Kidney (tissue), 14 donors: ENCODE measurements around the gene RRAGB. TPM values are rescaled to one million over a fixed set of nuclear protein-coding genes. Genes with fewer than 3 reads are reported as not detected.
"Not testable (repeated sequence)": the region's sequence is repeated elsewhere in the genome, so short reads cannot be mapped to it uniquely, and the experiment has no call there.

ENCODE experiments used
- DNase-seq, 5 donors: peaks; one replicate each; pipeline ENCODE4 v3.0.0-alpha.2; 2013 to 2020
- FAIRE-seq: peaks from 2 replicates; lab custom pipeline; 2012; peaks lifted over from hg19 to GRCh38; lab: Jason Lieb, UNC
- H3K27ac ChIP-seq, 2 donors: one replicate each; pipeline ENCODE4 v1.7.0; 2013; ENCODE audit warnings: low read depth in 2 of 2, low read length in 2 of 2, inconsistent platforms in 1 of 2
- H3K27me3 ChIP-seq: one replicate; pipeline ENCODE4 v1.7.1; 2013; ENCODE audit warnings: low read length, inconsistent platforms; ENCODE audit not compliant: control insufficient read depth, insufficient read depth
- H3K36me3 ChIP-seq, 3 donors: one replicate each; pipeline versions ENCODE4 v1.7.0 to v1.7.1; 2013; ENCODE audit warnings: low read length in 3 of 3, control low read depth in 1 of 3, inconsistent platforms in 1 of 3; ENCODE audit not compliant: insufficient read depth in 3 of 3, control insufficient read depth in 2 of 3
- H3K4me1 ChIP-seq, 3 donors: one replicate each; pipeline versions ENCODE4 v1.7.0 to v1.7.1; 2013; ENCODE audit warnings: low read length in 3 of 3, inconsistent platforms in 1 of 3, low read depth in 1 of 3; ENCODE audit not compliant: control insufficient read depth in 2 of 3, insufficient read depth in 2 of 3
- H3K4me3 ChIP-seq, 3 donors: one replicate each; pipeline versions ENCODE4 v1.7.0 to v1.8.1; 2013; ENCODE audit warnings: low read length in 3 of 3, control low read depth in 1 of 3, inconsistent platforms in 1 of 3
- H3K9ac ChIP-seq, 3 donors: one replicate each; pipeline versions ENCODE4 v1.7.0 to v1.7.1; 2013; ENCODE audit warnings: low read length in 3 of 3, control low read depth in 1 of 3, inconsistent platforms in 1 of 3
- H3K9me3 ChIP-seq, 3 donors: one replicate each; pipeline versions ENCODE4 v1.7.0 to v1.7.1; 2013; ENCODE audit warnings: low read length in 3 of 3, control low read depth in 1 of 3, inconsistent platforms in 1 of 3; ENCODE audit not compliant: control insufficient read depth in 2 of 3, insufficient read depth in 1 of 3
- CTCF ChIP-seq: IDR thresholded peaks from 3 replicates; pipeline ENCODE4 v1.5.1; 2012; ENCODE audit warnings: mild to moderate bottlenecking, moderate library complexity, borderline replicate concordance; ENCODE audit not compliant: insufficient read depth; ENCODE audit errors: extremely low read depth
- intact Hi-C: fragments of 100-400 bp; cut with DNase I; formaldehyde crosslinking; loops from one replicate; pipeline ENCODE4 v1.11.1; 2022
- polyA plus RNA-seq: library from polyadenylated mRNA; stranded (reverse); fragments of 350-450 nt; fragmentation: Illumina TruSeq; extraction: RNeasy Lipid Tissue Mini Kit (QIAGEN cat#74804); gene quantifications from one replicate; pipeline ENCODE4 v1.2.3, GENCODE V29; 2014; ENCODE audit warnings: low read depth, low replicate concordance; ENCODE audit not compliant: insufficient read depth
- total RNA-seq: library from RNA; stranded (reverse); fragmentation: NEBNext Ultra II Directional; extraction: Animal tissue kit (Norgen Biotek cat#: 25700); gene quantifications from one replicate; pipeline ENCODE4 v1.2.1, GENCODE V29; 2021
- donor health status: control.
- donor health status: control.
- donor health status: control.
- donor health status: control.
- donor health status: control.
- donor health status: DM: yes; HTN: yes; CAD: no.
- donor health status: Normal renal cell carcinoma (clear cell type).

RRAGB gene
- total and polyA plus RNA-seq, 2 donors from 2014 or later, result 23.7 to 25.4 TPM

GRCh38 chrX:55742649-55743048 lies 25.1 kb downstream of the RRAGB start:
- FAIRE-seq (no peak), DNase-seq (no peak)
- no peaks in the 10 kb centered on the region for H3K27me3 ChIP-seq
- intact Hi-C loops, result no loop called here
- TF ChIP-seq CTCF, result no peak
- no peaks in the 10 kb centered on the region for H3K9me3 ChIP-seq
- H3K4me1 ChIP-seq, result no peaks in the 10 kb centered on the region
- H3K4me3 ChIP-seq, result no peak overlapping the region
- peaks cover 0 to 15% (median 7%) of the 10 kb centered on the region in 3 donors for H3K36me3 ChIP-seq
- no peak overlapping the region for H3K9ac ChIP-seq
- no peak overlapping the region for H3K27ac ChIP-seq

GRCh38 chrX:55748463-55748862 lies 30.9 kb downstream of the RRAGB start:
- H3K9me3 ChIP-seq, H3K4me1 ChIP-seq, H3K27me3 ChIP-seq, H3K9ac ChIP-seq, FAIRE-seq, H3K27ac ChIP-seq, DNase-seq, intact Hi-C loops, H3K4me3 ChIP-seq: not testable (repeated sequence)
- peaks cover 0 to 14% (median 6%) of the 10 kb centered on the region in 3 donors for H3K36me3 ChIP-seq

GRCh38 chrX:55750256-55750655 lies 32.7 kb downstream of the RRAGB start:
- H3K36me3 ChIP-seq, result peaks cover 0 to 17% (median 8%) of the 10 kb centered on the region in 3 donors

GRCh38 chrX:55754861-55755294 lies 37.3 kb downstream of the RRAGB start:
- H3K9me3 ChIP-seq, result no peaks in the 10 kb centered on the region
- DNase-seq (no peak), FAIRE-seq (no peak)
- H3K9ac ChIP-seq, result no peak overlapping the region
- no peak overlapping the region for H3K27ac ChIP-seq
- intact Hi-C loops, result no loop called here
- no peaks in the 10 kb centered on the region for H3K4me1 ChIP-seq
- no peak for TF ChIP-seq CTCF
- peaks cover 0 to 13% (median 8%) of the 10 kb centered on the region in 3 donors for H3K36me3 ChIP-seq
- no peak overlapping the region for H3K4me3 ChIP-seq
- no peaks in the 10 kb centered on the region for H3K27me3 ChIP-seq

More at GRCh38 chrX:55750256-55750655, 32.7 kb downstream of the RRAGB start:
- Histone ChIP-seq H3K27me3 (no peaks in the 10 kb centered on the region), H3K4me3 (no peak overlapping the region), H3K9me3 (no peaks in the 10 kb centered on the region), H3K9ac (no peak overlapping the region), H3K27ac (no peak overlapping the region), H3K4me1 (no peaks in the 10 kb centered on the region)
- TF ChIP-seq CTCF, result no peak
- intact Hi-C loops, result no loop called here
- FAIRE-seq, result no peak
- no peak for DNase-seq
